HEK293T (cell line): Measurements from ENCODE around the gene SARS1.

Experiments used
- CTCF ChIA-PET: fragments of 350-600 bp; formaldehyde crosslinking; extraction: SDS; loops from one replicate; lab custom pipeline; 2021; ENCODE audit warnings: antibody characterized with exemption, inconsistent platforms; lab: Yijun Ruan, JAX
- POLR2A ChIA-PET: fragments of 350-600 bp; formaldehyde crosslinking; extraction: SDS; loops from one replicate; lab custom pipeline; 2020; ENCODE audit warnings: antibody characterized with exemption, inconsistent platforms; lab: Yijun Ruan, JAX
- DNase-seq: peaks from one replicate; pipeline ENCODE4 v3.0.0; 2012; ENCODE audit warnings: mixed read lengths; ENCODE audit errors: extremely low spot score
- ARNT ChIP-seq: fragments of 450-650 bp; IDR thresholded peaks from 2 replicates; pipeline ENCODE4 v1.6.1; 2017; ENCODE audit warnings: mild to moderate bottlenecking
- BHLHE40 ChIP-seq: fragments of 450-650 bp; IDR thresholded peaks from 2 replicates; pipeline ENCODE4 v1.6.1; 2016; ENCODE audit warnings: mild to moderate bottlenecking, moderate library complexity, borderline replicate concordance
- ELF4 ChIP-seq: fragments of 450-650 bp; IDR thresholded peaks from 2 replicates; pipeline ENCODE4 v1.6.1; 2017; ENCODE audit warnings: antibody characterized with exemption
- FOXA1 ChIP-seq: fragments of 450-650 bp; IDR thresholded peaks from 2 replicates; pipeline ENCODE4 v1.6.1; 2016; ENCODE audit warnings: mild to moderate bottlenecking
- FOXK2 ChIP-seq: fragments of 450-650 bp; IDR thresholded peaks from 2 replicates; pipeline ENCODE4 v1.6.1; 2016; ENCODE audit warnings: mild to moderate bottlenecking
- FOXM1 ChIP-seq: fragments of 450-650 bp; IDR thresholded peaks from 2 replicates; pipeline ENCODE4 v1.6.1; 2017; ENCODE audit warnings: mild to moderate bottlenecking, borderline replicate concordance
- HDGF ChIP-seq: fragments of 450-650 bp; IDR thresholded peaks from 2 replicates; pipeline ENCODE4 v1.6.1; 2017; ENCODE audit warnings: antibody characterized with exemption, borderline replicate concordance
- L3MBTL2 ChIP-seq: fragments of 450-650 bp; conservative IDR thresholded peaks from 2 replicates; pipeline ENCODE4 v1.6.1; 2016; ENCODE audit warnings: mild to moderate bottlenecking
- LEF1 ChIP-seq: fragments of 450-650 bp; IDR thresholded peaks from 2 replicates; pipeline ENCODE4 v1.6.1; 2017; ENCODE audit warnings: mild to moderate bottlenecking, borderline replicate concordance
- NFRKB ChIP-seq: fragments of 450-650 bp; IDR thresholded peaks from 2 replicates; pipeline ENCODE4 v1.6.1; 2016; ENCODE audit warnings: mild to moderate bottlenecking, moderate library complexity
- PKNOX1 ChIP-seq: fragments of 450-650 bp; IDR thresholded peaks from 2 replicates; pipeline ENCODE4 v1.6.1; 2016
- SP1 ChIP-seq: fragments of 450-650 bp; IDR thresholded peaks from 2 replicates; pipeline ENCODE4 v1.6.1; 2017
- SUZ12 ChIP-seq: fragments of 450-650 bp; IDR thresholded peaks from 2 replicates; pipeline ENCODE4 v1.6.1; 2016; ENCODE audit warnings: mild to moderate bottlenecking
- TARDBP ChIP-seq: fragments of 450-650 bp; IDR thresholded peaks from 2 replicates; pipeline ENCODE4 v1.6.1; 2016
- ZNF384 ChIP-seq: fragments of 450-650 bp; IDR thresholded peaks from 2 replicates; pipeline ENCODE4 v1.6.1; 2016

Gene SARS1

GRCh38 chr1:109238382-109238781 lies 24.7 kb downstream of the SARS1 start:
- DNase-seq = no peak
- ChIA-PET POLR2A (interaction anchor here (2.2 to 3.7 kb wide), 3 partner anchors 11 to 24 kb away, joined by 9 to 34 read pairs (median 28); partner anchors contain the start of genes CELSR2 and SARS1), CTCF (interaction anchor here (0.5 to 3.1 kb wide), 9 partner anchors 9 to 1535 kb away, joined by 3 to 23 read pairs (median 3); partner anchors contain the start of gene SORT1)
- TF ChIP-seq FOXM1 = no peak
- no peak for TF ChIP-seq ZNF384

GRCh38 chr1:109239047-109239408 lies 25.3 kb downstream of the SARS1 start:
- no peak for TF ChIP-seq LEF1
- no peak for DNase-seq
- CTCF ChIA-PET = interaction anchor here (0.5 to 3.1 kb wide), 11 partner anchors 10 to 1397 kb away, joined by 3 to 23 read pairs (median 5); partner anchors contain the start of genes CELSR2 and SORT1
- POLR2A ChIA-PET = interaction anchor here (1.7 to 3.7 kb wide), 4 partner anchors 7 to 25 kb away, joined by 4 to 34 read pairs (median 18); partner anchors contain the start of genes CELSR2 and SARS1

GRCh38 chr1:109239409-109240068 lies 25.8 kb downstream of the SARS1 start:
- peak; percentile 78 for DNase-seq
- TF ChIP-seq BHLHE40 (no peak), FOXM1 (no peak), SP1 (no peak), SUZ12 (no peak)
- ChIA-PET CTCF (interaction anchor here (0.5 to 3.1 kb wide), 14 partner anchors 8 to 1397 kb away, joined by 3 to 23 read pairs (median 5); partner anchors contain the start of genes CELSR2 and SORT1), POLR2A (interaction anchor here (0.9 to 3.7 kb wide), 7 partner anchors 8 to 158 kb away, joined by 3 to 34 read pairs (median 4); partner anchors contain the start of genes CELSR2, SARS1 and SORT1)

- TF ChIP-seq L3MBTL2 (peak; percentile 36; the same call in 1 of the 2 replicates), NFRKB (no peak)
- POLR2A ChIA-PET = interaction anchor here (0.9 to 3.7 kb wide), 8 partner anchors 9 to 158 kb away, joined by 3 to 34 read pairs (median 4); partner anchors contain the start of genes CELSR2, SARS1 and SORT1
- CTCF ChIA-PET = interaction anchor here (1.0 to 3.1 kb wide), 9 partner anchors 9 to 159 kb away, joined by 3 to 23 read pairs (median 6); partner anchors contain the start of gene SORT1
- DNase-seq = no peak
Measured at GRCh38 chr1:109240158-109241152, 26.7 kb downstream of the SARS1 start.

- TF ChIP-seq ARNT (no peak), BHLHE40 (no peak), L3MBTL2 (no peak), NFRKB (no peak), ZNF384 (no peak), SUZ12 (no peak), LEF1 (no peak), SP1 (no peak), ELF4 (no peak), TARDBP (no peak), PKNOX1 (no peak)
- POLR2A ChIA-PET = interaction anchor here (2.0 to 3.7 kb wide), 2 partner anchors 8 to 12 kb away, joined by 5 to 34 read pairs; partner anchors contain the start of gene CELSR2
- CTCF ChIA-PET = interaction anchor here (1.0 to 2.0 kb wide), 2 partner anchors 23 to 48 kb away, joined by 3 to 6 read pairs; no protein-coding TSS in a partner anchor
- no peak for DNase-seq
Measured at GRCh38 chr1:109241344-109241743, 27.6 kb downstream of the SARS1 start.

- no peak for TF ChIP-seq L3MBTL2
- no peak for TF ChIP-seq NFRKB
- no peak for TF ChIP-seq LEF1
- TF ChIP-seq TARDBP = no peak
- no peak for TF ChIP-seq ARNT
- no peak for TF ChIP-seq SUZ12
- TF ChIP-seq PKNOX1 = no peak
- TF ChIP-seq FOXM1 = no peak
- TF ChIP-seq SP1 = no peak
- no peak for TF ChIP-seq ZNF384
- no peak for TF ChIP-seq FOXA1
- no peak for TF ChIP-seq FOXK2
- no peak for TF ChIP-seq ELF4
- no peak for TF ChIP-seq BHLHE40
- TF ChIP-seq HDGF = no peak
- ChIA-PET CTCF (interaction anchor here (1.0 kb wide), 1 partner anchor 48 kb away, joined by 3 read pairs; no protein-coding TSS in a partner anchor), POLR2A (interaction anchor here (2.0 kb wide), 1 partner anchor 12 kb away, joined by 5 read pairs; no protein-coding TSS in a partner anchor)
- DNase-seq = no peak
Measured at GRCh38 chr1:109241841-109242345, 28.2 kb downstream of the SARS1 start.
